Measurements from ENCODE around the gene NUDT15. TPM values are rescaled to one million over a fixed set of nuclear protein-coding genes. Genes with fewer than 3 reads are reported as not detected.

Gene NUDT15
- total RNA-seq, 4 donors from 2014 or later, result 3.3 to 10.7 (median 4.8) TPM

DNA sequence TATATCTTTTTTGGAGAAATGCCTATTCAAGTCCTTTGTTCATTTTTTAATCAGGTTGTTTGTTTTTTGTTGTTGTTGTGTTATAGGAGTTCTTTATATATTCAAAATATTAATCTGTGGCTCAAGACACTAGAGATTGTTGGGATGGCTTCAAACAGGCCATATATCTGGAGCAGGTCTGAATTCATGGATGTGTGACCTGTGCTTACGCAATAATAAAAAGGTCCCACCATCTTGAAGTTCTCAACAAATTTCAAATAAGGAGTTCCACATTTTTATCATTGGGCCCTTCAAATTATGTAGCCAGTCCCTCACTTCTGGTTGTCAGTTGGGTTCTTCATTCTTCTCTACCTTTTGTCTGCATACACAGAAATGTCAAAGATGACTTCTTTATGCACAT, 17.7 kb upstream of the NUDT15 start:
- no peaks in the 10 kb centered on the region for H3K27me3 ChIP-seq
- H3K9me3 ChIP-seq, result no peaks in the 10 kb centered on the region
- no peaks in the 10 kb centered on the region for H3K36me3 ChIP-seq
- H3K4me1 ChIP-seq, result no peaks in the 10 kb centered on the region
- DNase-seq (ENCODE audit: low spot score in 2 of 2), result no peak
- 96 to 100% methylated on average over 1 of the region's 1 CpG for WGBS, 2 donors
- no peak for TF ChIP-seq POLR2A (IDR thresholded peaks at IDR 0.05)
- TF ChIP-seq, protein P1, sequence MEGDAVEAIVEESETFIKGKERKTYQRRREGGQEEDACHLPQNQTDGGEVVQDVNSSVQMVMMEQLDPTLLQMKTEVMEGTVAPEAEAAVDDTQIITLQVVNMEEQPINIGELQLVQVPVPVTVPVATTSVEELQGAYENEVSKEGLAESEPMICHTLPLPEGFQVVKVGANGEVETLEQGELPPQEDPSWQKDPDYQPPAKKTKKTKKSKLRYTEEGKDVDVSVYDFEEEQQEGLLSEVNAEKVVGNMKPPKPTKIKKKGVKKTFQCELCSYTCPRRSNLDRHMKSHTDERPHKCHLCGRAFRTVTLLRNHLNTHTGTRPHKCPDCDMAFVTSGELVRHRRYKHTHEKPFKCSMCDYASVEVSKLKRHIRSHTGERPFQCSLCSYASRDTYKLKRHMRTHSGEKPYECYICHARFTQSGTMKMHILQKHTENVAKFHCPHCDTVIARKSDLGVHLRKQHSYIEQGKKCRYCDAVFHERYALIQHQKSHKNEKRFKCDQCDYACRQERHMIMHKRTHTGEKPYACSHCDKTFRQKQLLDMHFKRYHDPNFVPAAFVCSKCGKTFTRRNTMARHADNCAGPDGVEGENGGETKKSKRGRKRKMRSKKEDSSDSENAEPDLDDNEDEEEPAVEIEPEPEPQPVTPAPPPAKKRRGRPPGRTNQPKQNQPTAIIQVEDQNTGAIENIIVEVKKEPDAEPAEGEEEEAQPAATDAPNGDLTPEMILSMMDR (IDR thresholded peaks at IDR 0.05), result no peak
- TF ChIP-seq EP300 (IDR thresholded peaks at IDR 0.05), result no peak
- no peak overlapping the region for H3K27ac ChIP-seq
- H3K4me3 ChIP-seq, result no peak overlapping the region

DNA sequence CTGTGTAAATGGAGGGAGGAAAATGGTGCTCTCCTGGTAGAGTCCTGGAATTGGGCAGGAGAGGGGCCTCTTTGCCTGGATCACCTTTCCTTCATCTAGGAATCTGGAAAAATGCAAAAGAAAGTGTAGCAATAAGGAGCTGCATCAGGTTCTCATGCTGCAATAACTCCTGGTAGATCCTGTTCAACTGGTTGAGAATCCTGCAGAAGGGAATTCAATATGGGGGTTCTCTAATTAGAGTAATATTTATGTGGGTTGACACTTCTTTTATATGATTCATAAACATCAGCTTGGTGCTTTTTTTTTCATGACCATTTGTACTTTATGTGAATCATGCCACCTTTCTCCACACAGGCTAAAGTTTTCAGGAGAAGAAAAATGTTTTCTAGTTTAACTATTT, 9.5 kb upstream of the NUDT15 start:
- peaks cover 0 to 3% (median 0%) of the 10 kb centered on the region in 4 donors for H3K9me3 ChIP-seq
- no peak for TF ChIP-seq POLR2A (IDR thresholded peaks at IDR 0.05)
- no peak overlapping the region for H3K27ac ChIP-seq
- no peaks in the 10 kb centered on the region for H3K4me1 ChIP-seq
- H3K36me3 ChIP-seq, result peaks cover 0 to 15% (median 0%) of the 10 kb centered on the region in 3 donors
- no peaks in the 10 kb centered on the region for H3K27me3 ChIP-seq
- DNase-seq (ENCODE audit: low spot score in 2 of 2), result no peak
- H3K4me3 ChIP-seq, result no peak overlapping the region

DNA sequence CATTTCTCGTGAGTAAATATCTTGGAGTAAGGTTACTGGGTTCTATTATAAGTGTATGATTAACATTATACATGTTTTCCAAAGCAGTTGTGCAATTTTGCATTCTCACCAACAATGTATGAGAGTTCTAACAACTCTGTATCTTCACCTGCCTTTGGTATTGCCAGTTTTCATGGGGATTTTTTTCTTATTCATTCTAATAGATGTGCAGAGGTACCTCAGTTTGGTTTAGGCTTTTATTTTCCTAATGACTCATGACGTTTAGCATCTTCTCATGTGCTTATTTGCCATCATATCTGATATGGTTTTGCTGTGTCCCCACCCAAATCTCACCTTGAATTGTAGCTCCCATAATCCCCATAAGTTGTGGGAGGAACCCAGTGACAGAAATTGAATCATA, 7.7 kb upstream of the NUDT15 start:
- H3K9me3 ChIP-seq, result peaks cover 0 to 3% (median 0%) of the 10 kb centered on the region in 4 donors

DNA sequence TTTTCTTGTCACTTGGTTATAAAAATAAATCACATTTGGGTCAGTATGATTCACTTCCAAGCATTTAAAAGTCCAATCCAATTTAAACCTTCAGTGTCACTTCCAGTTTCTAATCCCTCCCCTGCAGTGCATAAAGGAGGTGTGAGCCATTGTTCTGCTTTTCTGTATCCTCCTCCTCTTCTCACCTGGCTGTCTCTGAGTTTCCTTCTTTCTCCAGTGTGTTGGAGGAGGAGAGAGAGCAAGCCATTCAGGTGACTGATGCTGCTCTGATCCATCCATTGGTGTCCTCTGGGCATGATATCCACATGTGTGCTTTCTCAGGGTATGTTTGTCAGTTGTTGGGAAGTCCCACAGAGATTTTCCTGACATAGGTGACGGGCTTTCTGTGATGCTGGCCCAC, 1.2 kb downstream of the NUDT15 start:
- Histone ChIP-seq H3K4me1 (peaks cover 0 to 20% (median 6%) of the 10 kb centered on the region in 4 donors), H3K4me3 (no peak overlapping the region), H3K9me3 (no peaks in the 10 kb centered on the region), H3K27ac (peak overlapping the region; percentile 93 to 97 (median 94)), H3K36me3 (peaks cover 0 to 23% (median 0%) of the 10 kb centered on the region in 3 donors), H3K27me3 (no peaks in the 10 kb centered on the region)
- DNase-seq (ENCODE audit: low spot score in 2 of 2), result no peak
- WGBS, 2 donors, result 90 to 92% methylated on average over 1 of the region's 1 CpG
- TF ChIP-seq POLR2A (IDR thresholded peaks at IDR 0.05) (no peak), EP300 (IDR thresholded peaks at IDR 0.05) (no peak)
- TF ChIP-seq, protein P1 (IDR thresholded peaks at IDR 0.05), result no peak

More for the DNA sequence above, 7.7 kb upstream of the NUDT15 start:
- peaks cover 0 to 15% (median 0%) of the 10 kb centered on the region in 3 donors for H3K36me3 ChIP-seq
- H3K27ac ChIP-seq, result no peak overlapping the region
- 89 to 94% methylated on average over 2 of the region's 2 CpGs for WGBS, 2 donors
- DNase-seq (ENCODE audit: low spot score in 2 of 2), result no peak
- H3K27me3 ChIP-seq, result no peaks in the 10 kb centered on the region
- no peak overlapping the region for H3K4me3 ChIP-seq
- TF ChIP-seq POLR2A (IDR thresholded peaks at IDR 0.05) (no peak), EP300 (IDR thresholded peaks at IDR 0.05) (no peak)
- TF ChIP-seq, protein P1 (IDR thresholded peaks at IDR 0.05), result no peak
- no peaks in the 10 kb centered on the region for H3K4me1 ChIP-seq

DNA sequence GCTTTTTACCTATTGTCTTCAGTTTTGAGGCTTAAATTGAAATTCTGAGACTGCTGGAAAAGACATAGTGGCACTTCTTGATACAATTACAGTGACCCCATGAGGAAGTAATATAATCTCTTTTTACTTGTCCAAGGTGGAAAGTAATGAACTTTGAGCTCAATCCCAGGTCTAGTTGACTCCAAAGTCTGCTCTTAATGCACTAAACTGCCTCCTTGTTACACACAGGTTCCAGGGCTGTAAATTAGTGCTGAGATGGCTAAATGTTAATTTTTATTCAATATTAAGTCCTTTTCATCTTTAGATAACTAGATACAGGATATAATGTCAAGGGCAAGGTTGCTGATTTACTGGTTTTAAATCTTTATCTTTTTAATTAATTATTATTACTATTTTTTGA, 2.5 kb downstream of the NUDT15 start:
- Histone ChIP-seq H3K36me3 (peaks cover 0 to 23% (median 0%) of the 10 kb centered on the region in 3 donors), H3K4me3 (no peak overlapping the region), H3K27ac (no peak overlapping the region), H3K4me1 (peaks cover 0 to 20% (median 6%) of the 10 kb centered on the region in 4 donors), H3K9me3 (no peaks in the 10 kb centered on the region), H3K27me3 (no peaks in the 10 kb centered on the region)
- no peak for TF ChIP-seq POLR2A (IDR thresholded peaks at IDR 0.05)
- TF ChIP-seq EP300 (IDR thresholded peaks at IDR 0.05), result no peak
- TF ChIP-seq, protein P1 (IDR thresholded peaks at IDR 0.05), result no peak
- no peak for DNase-seq (ENCODE audit: low spot score in 2 of 2)

DNA sequence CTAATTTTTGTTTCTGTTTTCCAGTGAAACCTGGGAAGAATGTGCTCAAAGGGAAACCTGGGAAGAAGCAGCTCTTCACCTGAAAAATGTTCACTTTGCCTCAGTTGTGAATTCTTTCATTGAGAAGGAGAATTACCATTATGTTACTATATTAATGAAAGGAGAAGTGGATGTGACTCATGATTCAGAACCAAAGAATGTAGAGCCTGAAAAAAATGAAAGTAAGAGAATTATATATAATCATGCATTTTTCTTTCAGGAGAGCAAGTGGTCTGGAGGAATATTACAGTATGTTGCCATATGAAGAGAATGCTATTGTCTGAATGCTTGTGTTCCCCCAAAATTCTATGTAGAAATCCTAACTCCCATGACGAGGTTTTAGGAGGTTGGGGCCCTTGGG, 3.4 kb downstream of the NUDT15 start:
- H3K9me3 ChIP-seq, result no peaks in the 10 kb centered on the region
- no peaks in the 10 kb centered on the region for H3K27me3 ChIP-seq
- peaks cover 0 to 20% (median 6%) of the 10 kb centered on the region in 4 donors for H3K4me1 ChIP-seq
- no peak for DNase-seq (ENCODE audit: low spot score in 2 of 2)
- H3K36me3 ChIP-seq, result peaks cover 0 to 27% (median 0%) of the 10 kb centered on the region in 3 donors
- 72 to 81% methylated on average over 1 of the region's 1 CpG for WGBS, 2 donors
- TF ChIP-seq, protein P1 (IDR thresholded peaks at IDR 0.05), result no peak
- TF ChIP-seq EP300 (IDR thresholded peaks at IDR 0.05) (no peak), POLR2A (IDR thresholded peaks at IDR 0.05) (no peak)
- H3K4me3 ChIP-seq, result no peak overlapping the region
- H3K27ac ChIP-seq, result no peak overlapping the region

All from tibial nerve (tissue), 4 donors.